ENCODE data around the gene SMIM10L1.

DNA sequence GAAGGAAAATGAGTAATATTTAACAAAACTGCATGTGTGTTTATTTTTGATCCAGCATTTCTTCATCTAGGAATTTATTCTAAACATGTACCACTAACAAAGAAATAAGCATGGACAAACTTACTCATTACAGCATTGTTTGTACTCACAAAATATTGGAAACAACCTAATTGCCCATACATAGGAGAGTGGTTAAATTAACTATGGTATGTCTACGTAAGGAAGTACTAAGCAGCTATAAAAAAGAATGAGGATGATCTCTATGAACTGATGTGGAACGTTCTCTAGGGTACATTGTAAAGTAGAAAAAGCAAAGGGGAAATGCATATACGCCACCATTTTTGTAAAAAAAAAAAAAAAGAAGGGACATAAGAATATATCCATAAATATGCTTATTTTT lies 33.2 kb downstream of the SMIM10L1 start:
- no peak for TF ChIP-seq EZH2phosphoT487 (IDR thresholded peaks at IDR 0.05; ENCODE audit: insufficient read depth, low read depth)
- no peak for TF ChIP-seq EZH2 (IDR thresholded peaks at IDR 0.05; ENCODE audit: insufficient read depth, poor library complexity, severe bottlenecking)

All from GM23248 (cell line).